Stomach (tissue), 9 donors: Measurements from ENCODE around the gene SPAG16. TPM values are rescaled to one million over a fixed set of nuclear protein-coding genes. Genes with fewer than 3 reads are reported as not detected.

Experiments
- DNase-seq, 2 donors: peaks; one replicate each; pipeline versions ENCODE4 v3.0.0 to v3.0.0-alpha.2; 2013 to 2019
- H3K27ac ChIP-seq, 5 donors: fragments of 200-600 bp in 4 of 5; sonication (generic) in 4 of 5; one replicate each; pipeline ENCODE4 v1.5.1; 2013 to 2019; ENCODE audit warnings: mild to moderate bottlenecking in 1 of 5, moderate library complexity in 1 of 5
- H3K27me3 ChIP-seq, 3 donors: fragments of 200-600 bp; sonication (generic); one replicate each; pipeline ENCODE4 v1.5.1; 2017 to 2019; ENCODE audit warnings: mixed run types in 1 of 3
- H3K36me3 ChIP-seq, 4 donors: fragments of 200-600 bp; sonication (generic); 1 replicate in 3 of 4; 2 replicates in 1 of 4; pipeline ENCODE4 v1.5.1; 2016 to 2019
- H3K4me1 ChIP-seq, 4 donors: fragments of 200-600 bp; sonication (generic); one replicate each; pipeline ENCODE4 v1.5.1; 2016 to 2019
- H3K4me3 ChIP-seq, 4 donors: fragments of 200-600 bp; sonication (generic) in 3 of 4; one replicate each; pipeline ENCODE4 v1.5.1; 2016 to 2019; ENCODE audit warnings: mild to moderate bottlenecking in 1 of 4
- H3K9me3 ChIP-seq, 4 donors: fragments of 200-600 bp; sonication (generic); one replicate each; pipeline ENCODE4 v1.5.1; 2016 to 2019
- CTCF ChIP-seq, 7 experiments: fragments of 450-650 bp in 4 of 7; fragments of 200-600 bp in 3 of 7; sonication (generic) in 3 of 7; IDR thresholded peaks; one replicate each; pipeline ENCODE4 v1.5.1; 2016 to 2019; ENCODE audit warnings: antibody characterized with exemption in 7 of 7, control low read depth in 2 of 7, mild to moderate bottlenecking in 1 of 7
- EP300 ChIP-seq: sonication (generic); formaldehyde crosslinking; IDR thresholded peaks from one replicate; pipeline ENCODE4 v1.6.1; 2017; ENCODE audit warnings: antibody characterized with exemption
- POLR2A ChIP-seq, 4 donors: fragments of 450-650 bp; IDR thresholded peaks; one replicate each; pipeline ENCODE4 v1.6.1; 2016; ENCODE audit warnings: antibody characterized with exemption in 4 of 4, control low read depth in 2 of 4, mild to moderate bottlenecking in 1 of 4, moderate library complexity in 1 of 4
- POLR2AphosphoS5 ChIP-seq, 3 donors: sonication (generic); formaldehyde crosslinking; IDR thresholded peaks; one replicate each; pipeline ENCODE4 v1.6.1; 2016; ENCODE audit warnings: antibody characterized with exemption in 3 of 3
- WGBS, 5 donors: extraction: QIAGEN DNeasy Blood & Tissue Kit in 3 of 5; methylation state at CpG; one replicate each; pipeline versions ENCODE4 v1.1.5 to v1.1.7; 2013 to 2018; 5-methylcytosine and 5-hydroxymethylcytosine counted together
- intact Hi-C: fragments of 100-400 bp; cut with DNase I; formaldehyde crosslinking; loops from one replicate; pipeline ENCODE4 v1.15.1; 2023; ENCODE audit warnings: low total_unique reads
- polyA plus RNA-seq, 3 donors: library from polyadenylated mRNA; stranded (reverse); fragments of 200-250 nt; gene quantifications; one replicate each; pipeline ENCODE4 v1.2.3, GENCODE V29; 2013
- total RNA-seq, 5 donors: library from RNA; depleted of rRNA; stranded (reverse); fragments of >200 nt; gene quantifications; one replicate each; pipeline versions ENCODE4 v1.1.0 to v1.2.3, GENCODE V29; 2014 to 2016
- donor health status: healthy with polysubstance abuse.
- donor health status: Bipolar disorder and iron deficiency.
- donor health status: healthy.

The SPAG16 gene
- total and polyA plus RNA-seq, 8 donors: 16.0 to 137 (median 34.4) TPM

- Histone ChIP-seq H3K27ac (no peak overlapping the region), H3K36me3 (no peaks in the 10 kb centered on the region), H3K9me3 (no peaks in the 10 kb centered on the region), H3K27me3 (no peaks in the 10 kb centered on the region), H3K4me3 (no peak overlapping the region), H3K4me1 (no peaks in the 10 kb centered on the region)
- WGBS, 5 donors: 84 to 100% (median 93%) methylated on average over 3 to 5 of the region's 5 CpGs
- DNase-seq: no peak
- intact Hi-C loops: no loop called here
- TF ChIP-seq POLR2A (IDR thresholded peaks at IDR 0.05): no peak
- no peak for TF ChIP-seq POLR2AphosphoS5 (IDR thresholded peaks at IDR 0.05)
- TF ChIP-seq EP300: no peak
- no peak for TF ChIP-seq CTCF (IDR thresholded peaks at IDR 0.05)
Observed at GRCh38 chr2:213420828-213421385, 136.6 kb downstream of the SPAG16 start.

GRCh38 chr2:213422211-213422610, 137.9 kb downstream of the SPAG16 start:
- Histone ChIP-seq H3K27me3 (no peaks in the 10 kb centered on the region), H3K4me3 (no peak overlapping the region), H3K27ac (no peak overlapping the region), H3K4me1 (no peaks in the 10 kb centered on the region), H3K9me3 (no peaks in the 10 kb centered on the region), H3K36me3 (no peaks in the 10 kb centered on the region)
- WGBS, 5 donors: 65 to 88% (median 84%) methylated on average over 2 of the region's 2 CpGs
- TF ChIP-seq POLR2A (IDR thresholded peaks at IDR 0.05) (no peak), CTCF (IDR thresholded peaks at IDR 0.05) (no peak), EP300 (no peak), POLR2AphosphoS5 (IDR thresholded peaks at IDR 0.05) (no peak)
- DNase-seq: no peak
- intact Hi-C loops: no loop called here

GRCh38 chr2:213425618-213426017, 141.4 kb downstream of the SPAG16 start:
- intact Hi-C loops: no loop called here
- no peaks in the 10 kb centered on the region for H3K36me3 ChIP-seq
- no peaks in the 10 kb centered on the region for H3K4me1 ChIP-seq
- TF ChIP-seq POLR2A (IDR thresholded peaks at IDR 0.05): no peak
- no peak for TF ChIP-seq POLR2AphosphoS5 (IDR thresholded peaks at IDR 0.05)
- no peak for TF ChIP-seq CTCF (IDR thresholded peaks at IDR 0.05)
- TF ChIP-seq EP300: no peak
- no peak overlapping the region for H3K27ac ChIP-seq
- peaks cover 0 to 18% (median 9%) of the 10 kb centered on the region in 4 donors for H3K9me3 ChIP-seq
- DNase-seq: no peak
- 58 to 97% (median 81%) methylated on average over 1 of the region's 1 CpG for WGBS, 5 donors
- no peak overlapping the region for H3K4me3 ChIP-seq
- no peaks in the 10 kb centered on the region for H3K27me3 ChIP-seq

- Histone ChIP-seq H3K27me3 (no peaks in the 10 kb centered on the region), H3K36me3 (no peaks in the 10 kb centered on the region), H3K27ac (no peak overlapping the region), H3K4me3 (no peak overlapping the region), H3K4me1 (no peaks in the 10 kb centered on the region), H3K9me3 (peaks cover 0 to 21% (median 11%) of the 10 kb centered on the region in 4 donors)
- TF ChIP-seq POLR2AphosphoS5 (IDR thresholded peaks at IDR 0.05) (no peak), POLR2A (IDR thresholded peaks at IDR 0.05) (no peak), EP300 (no peak), CTCF (IDR thresholded peaks at IDR 0.05) (no peak)
- intact Hi-C loops: no loop called here
- DNase-seq: no peak
- WGBS, 5 donors: 66 to 94% (median 85%) methylated on average over 2 of the region's 2 CpGs
Observed at GRCh38 chr2:213429516-213429915, 145.3 kb downstream of the SPAG16 start.
